GM18868 (cell line): Measurements from ENCODE around the gene ARHGAP23.
"Not testable (repeated sequence)": the region's sequence is repeated elsewhere in the genome, so short reads cannot be mapped to it uniquely, and the experiment has no call there.

Source experiments
- ATAC-seq: cut with Tn5 transposase; IDR thresholded peaks from one replicate; pipeline ENCODE4 v1.9.1; 2021; ENCODE audit warnings: mild to moderate bottlenecking, moderate library complexity; ENCODE audit not compliant: unreplicated experiment

ARHGAP23 gene

DNA sequence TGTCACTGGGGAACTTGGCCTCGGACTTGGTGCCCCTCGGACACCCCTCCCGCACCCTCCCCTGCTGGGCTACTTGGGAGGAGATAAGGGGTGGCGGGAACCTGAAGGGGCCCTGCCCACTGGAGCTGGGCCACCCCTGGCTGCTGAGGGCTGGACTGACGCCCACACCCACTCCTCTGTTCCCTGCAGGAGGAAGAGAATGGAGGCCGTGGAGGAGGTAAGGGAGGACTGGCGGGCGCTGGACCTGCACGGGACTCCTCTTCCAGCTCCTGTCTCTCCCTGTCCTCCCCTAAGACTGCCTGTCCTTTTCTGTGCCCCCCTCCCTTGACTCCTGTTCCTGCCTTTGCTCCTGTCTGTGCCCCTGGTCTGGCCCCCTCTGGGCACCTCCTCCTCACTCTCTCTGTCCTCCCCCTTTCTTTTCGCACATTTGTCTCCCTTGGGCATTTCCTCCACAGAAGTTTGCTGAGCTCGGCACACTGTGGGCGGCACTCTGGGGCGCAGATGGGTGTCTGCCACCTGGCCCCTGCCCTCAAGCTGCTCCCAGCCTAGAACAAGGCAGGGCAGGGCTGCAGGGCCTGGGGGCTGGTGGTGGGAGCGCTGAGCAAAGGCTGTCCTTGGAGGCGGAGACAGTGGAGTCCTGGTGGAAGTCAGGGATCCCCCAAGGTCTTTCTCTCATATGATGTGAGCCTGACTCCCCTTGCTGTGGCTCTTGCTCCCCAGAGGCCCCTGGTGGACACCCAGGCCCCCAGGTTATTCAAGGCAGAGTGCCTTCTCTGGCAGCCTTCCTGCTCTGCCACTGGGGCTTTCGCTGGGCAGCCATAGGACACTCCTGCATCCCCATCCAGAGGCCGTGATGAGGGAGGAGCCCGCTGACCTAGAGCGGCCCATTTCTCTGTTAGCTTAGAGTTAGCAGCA, 32.7 kb downstream of the ARHGAP23 start:
- no peak for ATAC-seq

DNA sequence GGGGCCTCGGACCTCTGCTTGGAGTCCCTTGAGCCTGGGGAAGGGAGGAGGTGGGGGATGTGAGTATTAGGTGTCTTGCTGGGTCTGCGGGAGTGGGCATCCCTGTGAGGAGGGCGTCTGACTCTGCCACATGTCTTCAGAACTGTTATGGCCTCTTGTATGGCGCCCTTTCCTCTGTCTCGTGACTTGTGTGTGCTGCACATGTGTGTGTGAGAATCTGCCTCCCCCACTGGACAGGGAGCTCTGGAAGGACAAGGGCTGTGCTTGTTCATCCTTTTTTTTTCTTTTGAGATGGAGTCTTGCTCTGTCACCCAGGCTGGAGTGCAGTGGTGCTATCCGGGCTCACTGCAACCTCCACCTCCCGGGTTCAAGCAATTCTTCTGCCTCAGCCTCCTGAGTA, 33.4 kb downstream of the ARHGAP23 start:
- no peak for ATAC-seq

DNA sequence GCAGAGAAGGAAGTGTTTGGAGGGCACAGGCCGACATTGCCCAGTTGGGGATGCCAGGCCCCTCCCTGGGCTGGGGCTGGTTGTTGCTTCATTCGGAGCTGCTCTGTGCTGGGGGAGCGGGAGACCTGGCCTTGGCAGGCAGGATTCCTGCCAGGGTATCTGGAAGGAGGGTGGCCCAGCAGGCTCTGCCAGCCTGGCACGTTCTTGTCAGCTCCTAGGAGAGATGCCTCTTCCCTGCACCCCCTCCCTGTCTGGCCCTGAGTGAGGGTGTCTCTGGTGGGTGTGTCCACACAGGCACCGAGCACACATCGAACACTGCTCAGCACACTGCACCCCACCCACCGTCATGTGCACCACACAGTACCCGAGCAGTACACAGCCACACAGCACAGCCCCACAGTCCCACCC, 35.2 kb downstream of the ARHGAP23 start:
- no peak for ATAC-seq

DNA sequence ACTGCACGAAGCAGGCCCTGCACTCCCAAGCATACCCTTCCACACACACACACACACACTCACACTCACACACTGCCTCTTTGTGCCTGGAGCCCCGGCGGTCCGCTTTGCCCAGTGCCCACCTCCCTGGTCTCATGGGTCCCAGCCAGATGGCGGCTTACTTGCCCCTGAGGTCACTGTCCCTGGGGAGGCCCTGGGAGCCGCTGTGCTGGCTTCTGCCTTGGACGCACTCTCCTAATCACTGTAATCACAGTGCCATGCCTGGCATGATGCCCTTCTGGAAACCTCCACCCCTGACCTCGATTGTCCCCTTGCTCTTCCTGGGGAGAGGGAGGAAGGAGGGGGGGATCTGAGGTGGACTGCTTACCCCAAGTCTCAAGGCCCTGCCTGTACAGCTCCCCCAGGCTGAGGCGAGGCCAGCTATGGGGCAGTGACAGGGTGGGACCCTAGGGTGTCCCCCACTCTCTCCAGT, 36.0 kb downstream of the ARHGAP23 start:
- no peak for ATAC-seq

DNA sequence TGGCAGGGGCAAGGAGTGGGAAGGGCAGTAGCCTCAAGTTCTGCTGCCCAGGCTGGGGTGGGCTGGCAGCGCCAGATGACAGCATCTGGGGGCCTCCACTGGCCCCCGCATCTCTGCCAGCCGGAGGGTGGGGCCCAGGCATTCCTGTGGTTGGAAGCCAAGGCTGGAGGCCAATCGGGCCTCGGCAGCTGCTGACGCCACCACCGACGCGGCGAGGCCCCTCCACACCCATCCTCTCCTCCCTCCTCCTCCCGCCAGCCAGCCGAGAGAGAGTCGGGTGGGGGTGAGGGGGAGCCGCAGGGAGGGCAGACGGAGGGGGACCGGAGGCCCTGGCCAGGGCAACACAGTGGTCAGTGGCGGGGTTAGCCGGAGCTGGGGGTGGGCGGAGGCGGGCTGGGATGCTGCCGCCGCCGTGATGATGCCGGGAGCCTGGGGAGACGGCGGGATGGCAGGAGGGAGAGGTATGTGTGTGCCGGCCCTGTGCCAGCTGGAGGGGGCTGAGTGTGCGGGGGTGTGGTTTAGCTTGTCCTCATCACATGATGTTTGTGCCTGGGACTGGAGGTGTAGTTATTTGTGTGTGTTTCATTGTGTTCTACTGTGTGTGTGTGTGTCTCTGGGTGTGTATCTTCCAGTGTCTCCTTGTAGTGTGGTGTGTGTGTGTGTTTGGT, 36.6 kb downstream of the ARHGAP23 start:
- no peak for ATAC-seq

DNA sequence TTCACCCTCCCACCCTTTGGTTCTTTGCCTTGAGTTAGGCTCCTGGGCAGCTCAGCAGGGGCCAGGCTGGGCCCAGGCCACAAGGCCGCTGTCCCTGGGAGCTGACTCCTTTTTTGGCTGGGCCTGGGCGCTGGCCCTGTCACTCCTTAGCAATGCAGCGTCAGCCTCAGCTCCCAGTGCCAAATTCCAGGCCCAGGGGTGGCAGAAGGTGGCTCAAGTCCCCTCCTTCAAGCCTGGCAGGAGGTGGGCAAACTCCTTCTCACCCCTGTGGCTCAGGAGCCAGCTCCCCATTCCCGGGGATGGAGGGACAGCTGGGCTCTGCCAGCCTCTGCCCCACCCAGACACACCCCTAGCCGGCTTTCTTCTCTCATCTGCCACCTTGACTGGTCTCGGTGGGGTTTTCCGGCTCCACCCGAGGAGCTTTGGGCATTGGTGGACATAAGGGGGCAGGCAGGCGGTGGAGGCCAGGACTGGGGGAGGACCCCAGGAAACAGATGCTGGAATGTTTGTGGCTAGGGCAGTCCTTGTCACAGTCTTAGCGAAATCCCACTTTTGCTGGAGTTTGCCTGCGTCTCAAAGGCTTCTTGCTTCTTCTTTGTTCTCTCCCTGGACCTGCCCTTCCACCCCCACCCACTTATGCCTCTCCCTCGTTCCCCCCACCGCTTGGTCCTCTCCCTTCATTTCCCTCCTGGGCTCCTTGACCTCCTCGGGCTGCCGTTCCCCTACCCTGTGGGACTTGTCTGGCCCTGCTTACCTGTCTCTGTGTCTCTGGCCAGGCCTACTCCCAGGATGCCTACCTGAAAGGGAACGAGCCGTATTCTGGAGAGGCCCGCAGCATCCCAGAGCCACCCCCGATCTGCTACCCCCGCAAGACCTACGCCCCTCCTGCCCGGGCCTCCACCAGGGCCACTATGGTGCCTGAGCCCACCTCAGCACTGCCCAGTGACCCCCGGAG, 37.4 kb downstream of the ARHGAP23 start:
- ATAC-seq = no peak

DNA sequence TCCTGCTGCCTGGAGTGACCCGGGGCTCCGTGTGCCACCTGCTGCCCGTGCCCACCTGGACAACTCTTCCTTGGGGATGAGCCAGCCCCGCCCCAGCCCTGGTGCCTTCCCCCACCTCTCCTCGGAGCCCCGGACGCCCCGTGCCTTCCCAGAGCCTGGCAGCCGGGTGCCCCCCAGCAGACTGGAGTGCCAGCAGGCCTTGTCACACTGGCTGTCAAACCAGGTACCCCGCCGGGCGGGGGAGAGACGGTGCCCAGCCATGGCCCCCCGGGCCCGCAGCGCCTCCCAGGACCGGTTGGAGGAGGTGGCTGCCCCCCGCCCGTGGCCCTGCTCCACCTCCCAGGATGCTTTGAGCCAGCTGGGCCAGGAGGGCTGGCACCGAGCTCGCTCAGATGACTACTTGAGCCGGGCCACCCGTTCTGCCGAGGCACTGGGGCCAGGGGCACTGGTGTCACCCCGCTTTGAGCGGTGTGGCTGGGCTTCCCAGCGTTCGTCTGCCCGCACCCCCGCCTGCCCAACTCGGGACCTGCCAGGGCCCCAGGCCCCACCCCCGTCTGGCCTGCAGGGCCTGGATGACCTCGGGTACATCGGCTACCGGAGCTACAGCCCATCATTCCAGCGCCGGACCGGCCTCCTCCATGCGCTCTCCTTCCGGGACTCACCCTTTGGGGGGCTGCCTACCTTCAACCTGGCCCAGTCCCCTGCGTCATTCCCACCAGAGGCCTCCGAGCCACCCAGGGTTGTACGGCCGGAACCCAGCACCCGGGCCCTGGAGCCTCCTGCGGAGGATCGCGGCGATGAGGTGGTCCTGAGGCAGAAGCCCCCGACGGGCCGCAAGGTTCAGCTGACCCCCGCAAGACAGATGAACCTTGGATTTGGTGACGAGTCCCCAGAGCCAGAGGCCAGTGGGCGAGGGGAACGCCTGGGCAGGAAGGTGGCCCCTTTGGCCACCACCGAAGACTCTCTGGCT, 38.4 kb downstream of the ARHGAP23 start:
- ATAC-seq = no peak

DNA sequence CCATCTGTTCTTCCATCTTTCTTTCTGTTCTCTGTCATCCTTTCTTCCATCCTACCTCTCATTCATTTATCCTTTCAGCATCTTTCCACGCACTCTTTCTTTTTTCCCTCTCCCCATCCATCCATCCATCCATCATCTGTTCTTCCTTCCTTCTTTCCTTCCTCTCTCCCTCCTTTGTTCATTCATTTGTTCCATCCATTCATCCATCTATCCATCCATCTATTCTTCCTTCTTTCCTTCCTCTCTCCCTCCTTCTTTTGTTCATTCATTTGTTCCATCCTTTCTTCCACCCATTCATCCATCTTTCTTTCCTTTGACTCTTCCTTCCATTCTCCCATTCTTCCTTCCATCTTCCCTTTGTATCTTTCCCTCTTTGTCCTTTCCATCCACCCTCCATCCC, 39.2 kb downstream of the ARHGAP23 start:
- ATAC-seq = no peak

DNA sequence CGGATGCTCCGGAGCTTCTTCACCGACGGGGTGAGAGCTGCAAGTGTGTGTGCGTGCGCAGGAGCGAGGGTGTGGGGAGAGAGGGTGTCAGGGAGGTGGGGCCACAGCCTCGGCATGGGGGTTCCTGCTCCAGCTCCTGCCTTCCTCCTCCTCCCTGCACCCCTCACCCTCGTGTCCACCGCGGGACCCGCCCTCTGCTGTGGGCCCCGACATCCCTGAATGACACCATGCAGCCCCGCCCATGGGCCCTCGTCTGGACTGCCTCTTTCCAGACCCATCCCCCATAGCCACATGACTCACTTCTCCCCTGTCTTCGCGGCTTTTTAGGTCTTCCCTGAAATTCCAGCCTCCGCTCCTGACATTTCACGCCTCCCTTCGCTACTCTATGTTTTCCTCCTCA, 41.6 kb downstream of the ARHGAP23 start:
- no peak for ATAC-seq

DNA sequence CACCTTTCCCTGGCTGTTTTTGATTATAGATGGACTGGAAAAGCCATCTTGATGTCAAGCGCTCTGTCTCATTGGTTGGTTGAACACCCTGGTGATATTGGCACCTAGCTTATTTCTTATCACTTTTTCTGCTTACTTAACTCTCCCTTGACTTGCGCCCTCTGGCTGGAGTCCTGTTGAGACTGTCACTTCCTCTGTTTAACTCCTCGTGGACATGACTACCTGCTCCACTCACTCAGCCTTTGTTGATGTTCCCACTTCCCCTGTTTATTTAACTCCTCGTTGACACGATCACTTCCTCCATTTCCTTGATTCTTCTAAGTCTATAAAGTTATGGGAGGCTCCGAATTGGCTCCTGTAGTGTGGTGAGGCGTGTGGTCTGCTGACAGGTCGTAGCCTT, 43.0 kb downstream of the ARHGAP23 start:
- not testable (repeated sequence) for ATAC-seq

DNA sequence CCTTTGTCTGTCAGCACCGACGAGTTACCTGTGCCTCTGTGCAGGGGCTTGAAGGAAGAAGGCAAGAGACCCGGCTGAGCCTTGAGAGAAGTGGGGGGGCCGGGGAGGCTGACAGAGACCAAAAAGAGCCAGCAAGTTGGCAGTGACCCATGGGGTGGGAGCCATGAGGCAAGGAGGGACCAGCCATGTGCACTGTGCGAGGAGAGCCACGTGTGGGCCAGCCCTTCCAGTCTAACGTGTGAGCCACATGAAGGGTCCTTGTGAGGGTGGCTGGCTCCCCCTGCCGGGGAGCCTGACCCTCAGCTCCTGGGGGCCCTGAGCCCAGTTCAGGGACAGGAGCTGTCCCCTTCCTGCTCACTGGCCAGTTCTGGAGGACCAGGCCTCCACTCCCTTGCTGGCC, 46.4 kb downstream of the ARHGAP23 start:
- ATAC-seq = not testable (repeated sequence)

DNA sequence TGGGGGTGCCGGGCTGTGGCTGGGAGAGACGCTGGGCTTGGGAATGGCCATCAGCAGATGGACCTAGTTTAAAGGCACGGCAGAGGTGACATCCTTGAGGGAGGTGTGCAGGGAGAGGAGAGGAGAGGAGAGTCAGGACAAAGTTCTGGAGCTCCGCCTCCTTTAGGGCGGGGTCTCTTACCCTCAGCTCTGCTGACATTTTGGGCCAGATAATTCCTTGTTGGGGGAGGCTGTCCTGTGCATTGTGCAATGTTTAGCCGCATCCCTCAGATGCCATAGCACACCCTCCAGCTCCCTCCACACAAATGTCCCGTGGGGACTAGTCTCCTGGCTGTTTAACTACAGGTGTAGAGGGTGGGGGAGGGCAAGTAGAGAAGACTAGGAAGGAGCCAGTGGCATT, 48.3 kb downstream of the ARHGAP23 start:
- no peak for ATAC-seq

DNA sequence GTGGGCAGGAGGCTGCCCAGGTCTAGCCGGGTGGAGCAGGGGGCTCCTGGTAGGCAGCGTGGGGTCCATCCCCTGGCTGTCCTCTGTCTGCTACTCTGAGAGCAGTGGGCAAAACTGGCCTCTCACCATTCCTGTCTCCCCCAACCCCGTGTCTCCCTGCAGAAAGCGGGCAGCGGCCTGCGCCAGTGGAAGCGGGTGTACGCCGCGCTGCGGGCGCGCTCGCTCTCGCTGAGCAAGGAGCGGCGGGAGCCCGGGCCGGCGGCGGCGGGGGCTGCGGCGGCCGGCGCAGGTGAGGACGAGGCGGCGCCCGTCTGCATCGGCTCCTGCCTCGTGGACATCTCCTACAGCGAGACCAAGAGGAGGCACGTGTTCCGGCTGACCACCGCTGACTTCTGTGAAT, 49.2 kb downstream of the ARHGAP23 start:
- not testable (repeated sequence) for ATAC-seq

DNA sequence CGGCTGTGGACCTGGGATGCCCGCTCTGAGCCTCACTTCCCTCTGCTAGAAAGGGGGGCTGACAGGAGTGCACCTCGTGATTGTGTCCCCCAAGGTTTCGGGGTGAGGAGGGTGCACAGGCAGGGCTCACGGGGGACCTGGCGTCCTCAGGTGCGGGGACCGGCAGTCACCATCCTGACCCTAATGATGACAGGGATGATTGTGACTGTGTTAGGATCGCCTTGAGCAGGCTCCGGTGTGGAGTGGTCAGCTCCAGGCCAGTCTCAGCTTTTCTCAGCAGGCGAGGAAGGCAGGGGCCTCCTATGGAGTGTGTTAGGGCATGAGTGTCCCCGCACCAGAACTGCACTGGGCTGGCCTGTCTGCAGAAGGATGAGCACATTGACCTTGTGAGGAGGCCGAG, 49.7 kb downstream of the ARHGAP23 start:
- not testable (repeated sequence) for ATAC-seq

DNA sequence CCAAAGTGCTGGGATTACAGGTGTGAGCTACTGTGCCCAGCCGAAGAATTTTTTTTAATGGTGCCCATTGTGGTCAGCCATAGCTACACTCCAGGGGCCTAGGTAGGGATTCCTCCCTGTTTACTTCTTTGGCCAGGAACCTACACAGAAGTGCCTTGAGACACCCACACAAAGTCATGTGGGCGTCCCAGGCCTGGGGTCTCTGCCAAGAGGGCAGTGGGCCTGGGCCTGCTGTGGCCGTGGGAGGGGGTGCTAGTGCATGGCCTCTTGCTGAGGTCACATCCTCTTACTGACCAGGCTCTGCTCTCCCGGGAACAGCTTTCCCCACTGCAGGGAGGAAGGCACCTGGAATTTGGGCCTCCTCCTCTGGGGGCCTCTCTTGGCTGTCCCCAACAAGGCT, 50.4 kb downstream of the ARHGAP23 start:
- not testable (repeated sequence) for ATAC-seq

DNA sequence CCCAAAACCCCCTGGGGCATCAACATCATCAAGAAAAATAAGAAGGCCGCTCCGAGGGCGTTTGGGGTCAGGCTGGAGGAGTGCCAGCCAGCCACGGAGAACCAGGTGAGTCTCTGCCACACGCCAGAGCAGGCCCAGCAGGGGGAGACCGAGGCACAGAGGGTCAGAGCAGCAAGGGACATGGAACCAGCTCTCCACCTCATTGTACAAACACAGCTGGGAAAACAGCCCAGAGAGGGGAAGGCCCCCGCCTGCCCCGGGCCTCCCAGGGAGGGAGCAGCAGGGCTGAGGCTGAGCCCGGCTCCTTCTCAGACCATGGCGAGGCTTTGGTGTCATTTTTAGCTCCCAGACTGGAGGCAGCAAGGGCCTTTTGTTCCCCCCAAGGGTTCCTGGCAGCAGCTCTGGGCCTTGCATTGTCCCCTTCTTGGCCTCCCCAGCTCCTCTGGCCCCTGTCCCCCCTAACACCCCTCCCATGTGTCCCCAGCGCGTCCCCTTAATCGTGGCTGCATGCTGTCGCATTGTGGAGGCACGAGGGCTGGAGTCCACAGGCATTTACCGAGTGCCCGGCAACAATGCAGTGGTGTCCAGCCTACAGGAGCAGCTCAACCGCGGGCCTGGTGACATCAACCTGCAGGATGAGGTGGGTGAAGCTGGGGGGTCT, 53.9 kb downstream of the ARHGAP23 start:
- ATAC-seq = not testable (repeated sequence)

DNA sequence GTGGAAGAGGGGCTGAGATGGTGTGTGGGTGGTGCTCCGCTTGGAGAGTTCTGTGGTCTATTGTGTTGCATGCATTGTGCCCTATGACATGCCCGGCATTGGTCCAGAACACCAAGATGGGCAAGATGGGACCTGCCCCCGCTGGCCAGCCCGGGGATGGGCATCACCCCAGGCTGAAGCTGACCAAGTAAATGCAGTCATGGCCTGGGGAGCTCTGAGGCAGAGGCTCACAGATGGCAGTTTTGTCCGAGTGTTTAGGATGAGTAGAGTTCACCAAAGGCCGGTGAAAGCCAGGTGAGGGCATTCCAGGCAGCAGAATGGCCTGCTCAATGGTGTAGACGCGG, 54.4 kb downstream of the ARHGAP23 start:
- not testable (repeated sequence) for ATAC-seq

DNA sequence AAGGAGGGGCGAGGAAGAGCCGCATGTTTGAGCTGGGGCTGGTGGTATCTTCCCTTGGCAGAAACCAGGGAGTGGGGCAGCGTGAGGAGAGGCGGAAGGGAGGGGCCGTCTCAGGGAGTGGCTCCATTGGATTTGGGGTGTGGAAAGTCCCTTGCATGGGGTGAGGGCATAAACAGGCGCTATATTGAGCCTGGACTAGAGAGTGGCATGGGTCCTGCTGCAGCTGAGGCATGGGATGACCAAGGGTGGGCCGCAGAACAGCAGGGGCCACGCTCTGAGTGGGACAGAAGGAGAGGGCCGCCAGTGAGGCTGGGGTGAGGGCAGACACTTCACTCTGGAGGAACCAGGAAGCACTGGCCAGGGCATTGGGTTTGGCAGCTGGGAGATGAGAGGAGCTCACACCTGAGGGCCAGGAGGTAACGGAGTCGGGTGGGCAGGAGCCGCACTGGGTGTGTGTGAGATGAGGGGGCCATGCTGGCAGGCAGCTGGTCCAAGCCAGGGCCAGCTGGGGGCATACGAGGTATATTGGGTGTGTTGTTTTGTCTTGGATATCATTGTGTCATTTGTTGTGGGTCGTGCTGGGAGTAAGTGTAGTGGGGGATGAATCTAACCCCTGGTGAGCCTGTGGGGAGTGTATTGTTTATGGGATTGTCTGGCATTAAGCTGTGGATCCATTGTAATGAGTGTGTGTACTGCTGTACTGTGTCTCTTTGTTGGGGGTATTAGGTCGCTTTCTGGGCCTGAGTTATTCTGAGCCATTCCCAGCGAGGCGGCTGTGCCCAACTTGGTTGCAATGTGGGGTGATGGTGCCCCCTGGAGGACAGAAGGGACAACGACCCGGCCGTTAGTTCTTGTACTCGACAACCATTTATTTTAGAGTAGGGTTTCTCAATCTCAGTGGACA, 56.2 kb downstream of the ARHGAP23 start:
- ATAC-seq = not testable (repeated sequence)
